ENCODE measurements around the gene EFNB1. TPM values are rescaled to one million over a fixed set of nuclear protein-coding genes. Genes with fewer than 3 reads are reported as not detected.

Gene EFNB1
- total and polyA plus RNA-seq, 4 donors: 30.4 to 58.7 (median 40.4) TPM

- Histone ChIP-seq H3K4me3 (no peak overlapping the region), H3K4me1 (ENCODE audit: control insufficient read depth in 5 of 5, insufficient read depth in 5 of 5, low read length in 5 of 5) (peaks cover 0 to 11% (median 3%) of the 10 kb centered on the region in 5 donors), H3K27me3 (ENCODE audit: control insufficient read depth in 3 of 3, insufficient read depth in 3 of 3, low read length in 2 of 3) (peaks cover 0 to 2% (median 0%) of the 10 kb centered on the region in 3 donors), H3K9me3 (ENCODE audit: control insufficient read depth in 4 of 4, insufficient read depth in 3 of 4, low read length in 3 of 4) (no peaks in the 10 kb centered on the region), H3K9ac (ENCODE audit: insufficient read depth in 1 of 2, low read length in 2 of 2) (no peak overlapping the region), H3K27ac (ENCODE audit: low read depth in 1 of 2, low read length in 1 of 2) (no peak overlapping the region), H3K36me3 (ENCODE audit: control insufficient read depth in 4 of 4, insufficient read depth in 4 of 4, low read length in 4 of 4) (peaks cover 0 to 4% (median 2%) of the 10 kb centered on the region in 4 donors)
- WGBS, 2 donors: 81 to 84% methylated on average over 5 of the region's 5 CpGs
- ATAC-seq (ENCODE audit: insufficient read depth, low FRiP score) (no peak), DNase-seq (peak in 1 of 3 donors; percentile 5)
- no peak for TF ChIP-seq CTCF (IDR thresholded peaks at IDR 0.05; ENCODE audit: control extremely low read depth, extremely low read depth)
These were observed 6.6 kb downstream of the EFNB1 start for GRCh38 chrX:68835468-68835867.

GRCh38 chrX:68837119-68837518, 8.3 kb downstream of the EFNB1 start:
- ATAC-seq (ENCODE audit: insufficient read depth, low FRiP score): no peak
- Histone ChIP-seq H3K27ac (ENCODE audit: low read depth in 1 of 2, low read length in 1 of 2) (no peak overlapping the region), H3K9ac (ENCODE audit: insufficient read depth in 1 of 2, low read length in 2 of 2) (no peak overlapping the region), H3K4me3 (no peak overlapping the region), H3K27me3 (ENCODE audit: control insufficient read depth in 3 of 3, insufficient read depth in 3 of 3, low read length in 2 of 3) (peaks cover 0 to 2% (median 0%) of the 10 kb centered on the region in 3 donors), H3K36me3 (ENCODE audit: control insufficient read depth in 4 of 4, insufficient read depth in 4 of 4, low read length in 4 of 4) (peaks cover 0 to 4% (median 2%) of the 10 kb centered on the region in 4 donors), H3K4me1 (ENCODE audit: control insufficient read depth in 5 of 5, insufficient read depth in 5 of 5, low read length in 5 of 5) (peaks cover 0 to 21% (median 3%) of the 10 kb centered on the region in 5 donors), H3K9me3 (ENCODE audit: control insufficient read depth in 4 of 4, insufficient read depth in 3 of 4, low read length in 3 of 4) (no peaks in the 10 kb centered on the region)
- WGBS, 2 donors: 57 to 86% methylated on average over 3 of the region's 3 CpGs
- DNase-seq: peak in 1 of 3 donors; percentile 4
- TF ChIP-seq CTCF (IDR thresholded peaks at IDR 0.05; ENCODE audit: control extremely low read depth, extremely low read depth): no peak

- H3K27ac ChIP-seq (ENCODE audit: low read depth in 1 of 2, low read length in 1 of 2): no peak overlapping the region
- H3K9ac ChIP-seq (ENCODE audit: insufficient read depth in 1 of 2, low read length in 2 of 2): no peak overlapping the region
- ATAC-seq (ENCODE audit: insufficient read depth, low FRiP score) (no peak), DNase-seq (peak in 1 of 3 donors; percentile 10)
- TF ChIP-seq CTCF (IDR thresholded peaks at IDR 0.05; ENCODE audit: control extremely low read depth, extremely low read depth): no peak
- 83 to 94% methylated on average over 8 of the region's 8 CpGs for WGBS, 2 donors
- peaks cover 0 to 29% (median 6%) of the 10 kb centered on the region in 5 donors for H3K4me1 ChIP-seq (ENCODE audit: control insufficient read depth in 5 of 5, insufficient read depth in 5 of 5, low read length in 5 of 5)
- H3K36me3 ChIP-seq (ENCODE audit: control insufficient read depth in 4 of 4, insufficient read depth in 4 of 4, low read length in 4 of 4): peaks cover 0 to 4% (median 2%) of the 10 kb centered on the region in 4 donors
- H3K4me3 ChIP-seq: no peak overlapping the region
- H3K9me3 ChIP-seq (ENCODE audit: control insufficient read depth in 4 of 4, insufficient read depth in 3 of 4, low read length in 3 of 4): no peaks in the 10 kb centered on the region
- peaks cover 0 to 2% (median 0%) of the 10 kb centered on the region in 3 donors for H3K27me3 ChIP-seq (ENCODE audit: control insufficient read depth in 3 of 3, insufficient read depth in 3 of 3, low read length in 2 of 3)
These were observed 9.7 kb downstream of the EFNB1 start for GRCh38 chrX:68838571-68838910.

- peaks cover 0 to 4% (median 3%) of the 10 kb centered on the region in 4 donors for H3K36me3 ChIP-seq (ENCODE audit: control insufficient read depth in 4 of 4, insufficient read depth in 4 of 4, low read length in 4 of 4)
- no peak overlapping the region for H3K4me3 ChIP-seq
- no peak for ATAC-seq (ENCODE audit: insufficient read depth, low FRiP score)
- peaks cover 0 to 25% (median 6%) of the 10 kb centered on the region in 5 donors for H3K4me1 ChIP-seq (ENCODE audit: control insufficient read depth in 5 of 5, insufficient read depth in 5 of 5, low read length in 5 of 5)
- peaks cover 0 to under 1% (median 0%) of the 10 kb centered on the region in 3 donors for H3K27me3 ChIP-seq (ENCODE audit: control insufficient read depth in 3 of 3, insufficient read depth in 3 of 3, low read length in 2 of 3)
- no peaks in the 10 kb centered on the region for H3K9me3 ChIP-seq (ENCODE audit: control insufficient read depth in 4 of 4, insufficient read depth in 3 of 4, low read length in 3 of 4)
- H3K9ac ChIP-seq (ENCODE audit: insufficient read depth in 1 of 2, low read length in 2 of 2): no peak overlapping the region
- no peak for DNase-seq
- WGBS, 2 donors: 74 to 97% methylated on average over 4 of the region's 4 CpGs
- no peak for TF ChIP-seq CTCF (IDR thresholded peaks at IDR 0.05; ENCODE audit: control extremely low read depth, extremely low read depth)
- H3K27ac ChIP-seq (ENCODE audit: low read depth in 1 of 2, low read length in 1 of 2): peak overlapping the region in 1 of 2 donors; percentile 9
These were observed 10.9 kb downstream of the EFNB1 start for GRCh38 chrX:68839771-68840170.
